CD4-positive, alpha-beta T cell treated with Interleukin-17A for 1 hour (primary cell): ENCODE measurements around the gene PRSS2.
A peak's percentile ranks its signal among the peaks of the same experiment; 100 is the strongest.
"Not testable (repeated sequence)": the region's sequence is repeated elsewhere in the genome, so short reads cannot be mapped to it uniquely, and the experiment has no call there.

Experiments
- DNase-seq: peaks from one replicate; pipeline ENCODE4 v3.0.0-alpha.2; 2020

The PRSS2 gene

GRCh38 chr7:142760071-142760642 lies 10.6 kb upstream of the PRSS2 start:
- DNase-seq = no peak

GRCh38 chr7:142761606-142762005 lies 9.2 kb upstream of the PRSS2 start:
- not testable (repeated sequence) for DNase-seq

GRCh38 chr7:142762104-142762503 lies 8.7 kb upstream of the PRSS2 start:
- no peak for DNase-seq

GRCh38 chr7:142767451-142767850 lies 3.3 kb upstream of the PRSS2 start:
- DNase-seq = no peak

GRCh38 chr7:142767861-142768260 lies 2.9 kb upstream of the PRSS2 start:
- DNase-seq = no peak

GRCh38 chr7:142768885-142769284 lies 1.9 kb upstream of the PRSS2 start:
- DNase-seq = not testable (repeated sequence)

- DNase-seq = no peak
These were observed 568 bp downstream of the PRSS2 start for GRCh38 chr7:142771353-142771723.

- DNase-seq = no peak
These were observed 1.3 kb downstream of the PRSS2 start for GRCh38 chr7:142772051-142772450.

GRCh38 chr7:142772673-142773072 lies 1.9 kb downstream of the PRSS2 start:
- no peak for DNase-seq

- DNase-seq = no peak
These were observed 2.5 kb downstream of the PRSS2 start for GRCh38 chr7:142773230-142773629.

- DNase-seq = no peak
These were observed 3.4 kb downstream of the PRSS2 start for GRCh38 chr7:142773937-142774744.

GRCh38 chr7:142774826-142775225 lies 4.1 kb downstream of the PRSS2 start:
- DNase-seq = no peak

- DNase-seq = not testable (repeated sequence)
These were observed 4.8 kb downstream of the PRSS2 start for GRCh38 chr7:142775351-142776115.

GRCh38 chr7:142776206-142776844 lies 5.6 kb downstream of the PRSS2 start:
- DNase-seq = no peak

GRCh38 chr7:142776845-142777225 lies 6.1 kb downstream of the PRSS2 start:
- DNase-seq = not testable (repeated sequence)

GRCh38 chr7:142777318-142777717 lies 6.5 kb downstream of the PRSS2 start:
- DNase-seq = no peak

GRCh38 chr7:142782922-142783900 lies 12.4 kb downstream of the PRSS2 start:
- DNase-seq = peak; percentile 86

- no peak for DNase-seq
These were observed 13.3 kb downstream of the PRSS2 start for GRCh38 chr7:142784096-142784495.

GRCh38 chr7:142784716-142785115 lies 13.9 kb downstream of the PRSS2 start:
- DNase-seq = peak; percentile 81

- peak; percentile 93 for DNase-seq
These were observed 15.1 kb downstream of the PRSS2 start for GRCh38 chr7:142785841-142786250.

- DNase-seq = peak; percentile 21
These were observed 16.4 kb downstream of the PRSS2 start for GRCh38 chr7:142787034-142787768.
